Measurements from ENCODE around the gene CDX2. TPM values are rescaled to one million over a fixed set of nuclear protein-coding genes. Genes with fewer than 3 reads are reported as not detected.

CDX2 gene
- total RNA-seq, 1 experiment from 2014 or later: 5.1 TPM

DNA sequence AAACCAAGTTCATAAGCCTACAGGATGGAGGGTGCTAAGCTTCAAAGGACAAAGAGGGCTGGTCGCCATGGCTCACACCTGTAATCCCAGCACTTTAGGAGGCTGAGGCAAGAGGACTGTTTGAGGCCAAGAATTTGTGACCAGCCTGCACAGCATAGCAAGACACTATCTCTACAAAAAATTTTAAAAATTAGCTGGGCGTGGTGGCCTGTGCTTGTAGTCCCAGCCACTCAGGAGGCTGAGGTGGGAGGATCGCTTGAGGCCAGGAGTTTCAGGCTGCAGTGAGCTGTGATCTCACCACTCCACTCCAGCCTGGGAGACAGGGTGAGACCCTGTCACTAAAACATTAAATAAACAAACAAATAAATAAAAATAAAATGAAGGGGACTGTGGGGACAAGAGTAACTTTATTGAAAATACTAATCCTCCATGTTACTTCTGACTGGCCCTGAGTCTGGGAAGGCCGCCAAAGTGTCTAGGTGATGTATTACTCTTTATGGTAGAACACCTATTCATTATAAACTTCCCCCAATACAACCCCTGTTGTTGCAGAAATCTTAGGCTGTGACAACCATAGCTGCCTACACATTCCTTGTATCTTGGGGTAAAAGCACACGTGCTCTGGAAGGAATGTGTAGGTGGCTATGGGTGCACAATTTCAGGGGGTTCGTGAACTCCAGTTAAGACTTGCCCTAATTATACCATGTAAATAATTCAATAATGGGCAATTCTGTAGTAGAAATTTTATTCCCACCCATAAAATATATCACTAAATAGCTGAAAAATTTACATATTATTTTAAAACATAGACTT, 34.0 kb upstream of the CDX2 start:
- POLR2A ChIA-PET: no interaction called here
- Histone ChIP-seq H3K9me3 (ENCODE audit: control insufficient read depth, insufficient read depth, low read depth, low read length) (no peaks in the 10 kb centered on the region), H3K27me3 (ENCODE audit: control insufficient read depth, insufficient read depth, low read length) (no peaks in the 10 kb centered on the region), H3K4me3 (ENCODE audit: low read depth in 2 of 2, low read length in 2 of 2) (no peak overlapping the region), H3K36me3 (ENCODE audit: control insufficient read depth, insufficient read depth, low read length) (no peaks in the 10 kb centered on the region), H3K4me1 (ENCODE audit: control insufficient read depth, insufficient read depth, low read length) (no peaks in the 10 kb centered on the region), H3K27ac (ENCODE audit: low read length) (no peak overlapping the region)
- intact Hi-C loops (cut with micrococcal nuclease; ENCODE audit: unreplicated experiment) (no loop called here), in situ Hi-C loops (cut with HindIII; ENCODE audit: low pct_unique_long_range_greater_than_20kb, low sequenced_read_pairs) (no loop called here)
- BruUV-seq (replicated peaks): no TSS peak
- TF ChIP-seq CTCF (IDR thresholded peaks at IDR 0.05) (no peak), POLR2AphosphoS5 (IDR thresholded peaks at IDR 0.05; ENCODE audit: low read depth, low read length) (no peak), SIN3A (IDR thresholded peaks at IDR 0.05; ENCODE audit: borderline replicate concordance, insufficient read depth, low read depth, low read length) (no peak), TCF7L2 (IDR thresholded peaks at IDR 0.05; ENCODE audit: low read depth, low read length) (no peak)
- TF ChIP-seq, protein P1, sequence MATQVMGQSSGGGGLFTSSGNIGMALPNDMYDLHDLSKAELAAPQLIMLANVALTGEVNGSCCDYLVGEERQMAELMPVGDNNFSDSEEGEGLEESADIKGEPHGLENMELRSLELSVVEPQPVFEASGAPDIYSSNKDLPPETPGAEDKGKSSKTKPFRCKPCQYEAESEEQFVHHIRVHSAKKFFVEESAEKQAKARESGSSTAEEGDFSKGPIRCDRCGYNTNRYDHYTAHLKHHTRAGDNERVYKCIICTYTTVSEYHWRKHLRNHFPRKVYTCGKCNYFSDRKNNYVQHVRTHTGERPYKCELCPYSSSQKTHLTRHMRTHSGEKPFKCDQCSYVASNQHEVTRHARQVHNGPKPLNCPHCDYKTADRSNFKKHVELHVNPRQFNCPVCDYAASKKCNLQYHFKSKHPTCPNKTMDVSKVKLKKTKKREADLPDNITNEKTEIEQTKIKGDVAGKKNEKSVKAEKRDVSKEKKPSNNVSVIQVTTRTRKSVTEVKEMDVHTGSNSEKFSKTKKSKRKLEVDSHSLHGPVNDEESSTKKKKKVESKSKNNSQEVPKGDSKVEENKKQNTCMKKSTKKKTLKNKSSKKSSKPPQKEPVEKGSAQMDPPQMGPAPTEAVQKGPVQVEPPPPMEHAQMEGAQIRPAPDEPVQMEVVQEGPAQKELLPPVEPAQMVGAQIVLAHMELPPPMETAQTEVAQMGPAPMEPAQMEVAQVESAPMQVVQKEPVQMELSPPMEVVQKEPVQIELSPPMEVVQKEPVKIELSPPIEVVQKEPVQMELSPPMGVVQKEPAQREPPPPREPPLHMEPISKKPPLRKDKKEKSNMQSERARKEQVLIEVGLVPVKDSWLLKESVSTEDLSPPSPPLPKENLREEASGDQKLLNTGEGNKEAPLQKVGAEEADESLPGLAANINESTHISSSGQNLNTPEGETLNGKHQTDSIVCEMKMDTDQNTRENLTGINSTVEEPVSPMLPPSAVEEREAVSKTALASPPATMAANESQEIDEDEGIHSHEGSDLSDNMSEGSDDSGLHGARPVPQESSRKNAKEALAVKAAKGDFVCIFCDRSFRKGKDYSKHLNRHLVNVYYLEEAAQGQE (IDR thresholded peaks at IDR 0.05; ENCODE audit: insufficient read depth in 1 of 2, low read depth in 2 of 2, low read length in 1 of 2): no peak
- DNase-seq (ENCODE audit: low read depth, low spot score) (no peak), ATAC-seq (no peak)
- CTCF ChIA-PET: no interaction called here

DNA sequence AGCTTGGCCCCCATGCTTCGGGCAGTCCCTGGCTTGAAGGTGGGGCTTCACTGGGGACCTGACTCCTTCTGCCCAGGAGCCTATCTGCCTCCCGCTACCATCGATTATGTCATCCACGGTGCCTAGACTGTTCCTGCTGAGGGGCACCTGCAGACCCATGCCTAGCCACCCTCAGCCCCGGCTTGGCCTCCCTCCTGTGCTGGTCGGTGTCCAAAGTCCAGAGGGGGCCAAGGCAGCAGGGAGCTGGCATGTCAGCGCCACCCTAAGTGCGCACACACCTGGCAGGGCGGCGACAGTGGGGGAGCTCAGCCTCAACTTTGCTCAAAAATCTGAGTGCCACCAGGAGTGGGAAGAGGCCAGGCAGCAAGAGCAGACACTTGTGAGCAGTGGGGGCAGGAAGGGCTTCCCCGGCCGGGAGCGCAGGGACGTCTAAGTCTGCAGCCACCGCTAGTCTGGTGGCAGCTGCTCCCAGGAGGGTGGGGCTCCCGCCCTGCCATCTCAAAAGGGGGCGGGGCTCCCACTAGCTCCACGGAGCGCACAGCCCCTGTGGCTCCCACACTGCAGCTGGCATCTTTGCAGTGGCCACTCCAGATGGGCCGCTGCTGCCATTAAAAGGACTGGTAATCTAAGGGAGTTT, 32.8 kb upstream of the CDX2 start:
- ATAC-seq: no peak
- DNase-seq (ENCODE audit: low read depth, low spot score): no peak
- H3K9me3 ChIP-seq (ENCODE audit: control insufficient read depth, insufficient read depth, low read depth, low read length): no peaks in the 10 kb centered on the region
- intact Hi-C loops (cut with micrococcal nuclease; ENCODE audit: unreplicated experiment) (no loop called here), in situ Hi-C loops (cut with HindIII; ENCODE audit: low pct_unique_long_range_greater_than_20kb, low sequenced_read_pairs) (no loop called here)
- TF ChIP-seq, protein P1 (IDR thresholded peaks at IDR 0.05; ENCODE audit: insufficient read depth in 1 of 2, low read depth in 2 of 2, low read length in 1 of 2): no peak
- POLR2A ChIA-PET: no interaction called here
- CTCF ChIA-PET: no interaction called here
- H3K36me3 ChIP-seq (ENCODE audit: control insufficient read depth, insufficient read depth, low read length): no peaks in the 10 kb centered on the region
- no peaks in the 10 kb centered on the region for H3K4me1 ChIP-seq (ENCODE audit: control insufficient read depth, insufficient read depth, low read length)
- H3K4me3 ChIP-seq (ENCODE audit: low read depth in 2 of 2, low read length in 2 of 2): no peak overlapping the region
- no peaks in the 10 kb centered on the region for H3K27me3 ChIP-seq (ENCODE audit: control insufficient read depth, insufficient read depth, low read length)
- BruUV-seq (replicated peaks): no TSS peak
- H3K27ac ChIP-seq (ENCODE audit: low read length): no peak overlapping the region
